Stimulated activated CD4-positive, alpha-beta T cell treated with anti-CD3 and anti-CD28 coated beads, Interleukin-4, amount 100 ng/mL, for 48 hours (primary cell): ENCODE data around the gene ANKRD33.

ENCODE experiments used
- DNase-seq, 2 donors: peaks; one replicate each; pipeline ENCODE4 v3.0.0-alpha.2; 2020; ENCODE audit warnings: low read depth in 2 of 2

The ANKRD33 gene

DNA sequence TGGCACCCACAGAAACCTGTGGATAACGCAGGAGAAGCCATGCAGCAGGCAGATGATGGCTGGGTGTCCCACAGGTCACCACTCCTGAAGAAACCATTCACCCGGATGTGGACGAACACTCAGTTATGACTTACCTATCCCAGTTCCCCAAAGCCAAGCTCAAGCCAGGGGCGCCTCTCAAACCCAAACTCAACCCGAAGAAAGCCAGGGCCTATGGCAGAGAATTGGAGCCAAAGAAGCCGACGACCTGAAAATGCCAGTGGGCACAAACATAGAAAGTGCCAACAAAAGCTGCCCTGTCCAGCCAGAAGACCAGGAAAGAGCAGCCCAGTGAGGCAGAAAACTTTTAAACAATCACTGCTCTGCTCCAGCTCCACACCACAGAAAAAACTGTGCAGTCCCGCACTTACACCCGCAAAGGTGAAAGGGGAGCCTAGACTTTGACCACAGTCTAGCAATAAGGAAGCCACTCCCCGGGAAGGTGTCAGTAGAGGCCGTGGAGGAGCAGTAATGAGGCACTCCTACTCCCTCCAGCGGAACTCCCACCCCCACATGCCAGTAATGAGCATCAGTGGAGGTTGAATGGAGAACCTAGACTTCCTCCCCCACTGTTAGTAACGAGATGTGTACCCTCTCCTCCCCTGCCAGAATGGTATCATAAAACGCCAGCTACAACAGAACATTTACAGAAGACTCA, 13.4 kb downstream of the ANKRD33 start:
- DNase-seq = no peak

DNA sequence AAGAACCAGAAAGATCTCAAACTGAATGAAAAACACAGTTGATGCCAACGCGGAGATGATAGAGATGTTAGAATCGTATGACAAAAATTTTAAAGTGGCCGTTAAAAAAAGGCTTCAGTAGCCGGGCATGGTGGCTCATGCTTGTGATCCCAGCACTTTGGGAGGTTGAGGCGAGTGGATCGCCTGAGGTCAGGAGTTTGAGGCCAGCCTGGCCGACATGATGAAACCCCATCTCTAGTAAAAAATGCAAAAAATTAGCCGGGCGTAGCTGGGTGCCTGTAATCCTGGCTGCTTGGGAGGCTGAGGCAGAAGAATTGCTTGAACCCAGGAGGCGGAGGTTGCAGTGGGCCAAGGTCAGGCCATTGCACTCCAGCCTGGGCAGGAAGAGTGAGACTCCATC, 14.0 kb downstream of the ANKRD33 start:
- DNase-seq = no peak

DNA sequence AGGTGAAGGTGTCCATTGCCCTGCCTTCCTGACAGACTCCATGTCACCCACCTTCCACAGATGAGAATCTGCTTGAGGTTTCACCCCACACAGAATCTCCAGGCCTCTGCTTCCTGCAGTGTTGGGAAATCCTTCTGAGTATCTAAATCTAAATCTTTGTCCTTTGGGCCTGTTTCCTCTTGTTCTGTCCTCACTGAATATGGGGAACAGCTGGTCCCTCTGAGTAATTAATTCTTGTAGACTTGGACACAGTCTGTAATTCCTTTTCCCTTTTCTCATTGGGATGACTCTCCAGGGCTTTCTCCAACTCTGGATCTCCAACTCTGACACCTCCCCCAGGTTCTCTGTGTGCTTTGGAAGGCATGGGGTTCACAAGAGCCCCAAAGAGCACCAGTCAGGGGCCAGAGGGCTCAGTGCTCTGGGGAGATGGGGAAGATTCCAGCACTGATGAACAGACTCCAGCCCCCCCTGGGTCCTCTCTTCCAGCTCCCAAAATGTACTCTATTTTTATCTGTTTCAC, 17.1 kb downstream of the ANKRD33 start:
- DNase-seq = no peak

DNA sequence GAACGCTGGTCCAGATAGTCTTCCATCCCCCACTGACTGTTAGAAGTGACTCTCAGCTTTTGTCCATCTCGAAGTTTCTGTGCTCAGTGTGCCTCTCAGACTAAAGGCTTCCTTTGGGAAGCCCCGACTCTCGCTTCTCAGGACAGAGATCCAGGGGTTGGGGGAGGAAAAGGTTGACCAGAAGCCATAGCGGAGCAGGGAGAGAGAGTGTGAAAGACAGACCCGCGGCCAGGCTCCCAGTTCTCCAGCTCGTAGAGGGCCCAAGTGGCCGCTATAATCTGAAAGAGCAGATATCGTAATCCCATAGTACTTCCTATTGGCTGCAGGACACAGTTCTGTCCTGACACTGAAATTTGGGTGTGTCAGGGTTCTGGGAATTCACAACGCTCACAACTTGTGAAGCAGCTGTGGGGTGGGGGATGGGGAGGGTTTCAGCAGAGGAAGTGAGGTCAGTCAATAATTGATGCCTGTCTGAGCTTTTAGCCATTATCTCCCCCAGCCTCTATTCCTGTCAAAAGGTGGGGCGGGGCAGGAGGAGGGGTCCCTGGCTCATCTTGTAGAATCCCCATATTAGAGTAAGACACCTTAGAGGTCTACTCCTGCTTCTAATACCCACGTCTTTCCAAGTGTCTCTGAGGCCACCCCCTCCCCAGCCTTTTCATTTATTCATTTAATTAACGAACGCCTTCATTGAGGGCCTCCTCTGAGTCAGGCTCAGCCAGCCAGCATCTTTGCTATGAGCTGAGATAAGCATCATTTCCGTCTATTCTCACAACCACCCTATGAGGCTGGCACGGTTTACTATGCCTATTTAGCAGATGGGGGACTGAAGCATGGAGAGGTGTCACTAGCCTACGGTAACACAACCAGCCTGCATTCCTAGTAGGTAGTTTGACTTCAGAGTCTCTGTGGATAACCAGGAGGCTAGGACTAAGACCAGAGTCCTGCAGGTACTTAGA, 17.8 kb downstream of the ANKRD33 start:
- DNase-seq = no peak

DNA sequence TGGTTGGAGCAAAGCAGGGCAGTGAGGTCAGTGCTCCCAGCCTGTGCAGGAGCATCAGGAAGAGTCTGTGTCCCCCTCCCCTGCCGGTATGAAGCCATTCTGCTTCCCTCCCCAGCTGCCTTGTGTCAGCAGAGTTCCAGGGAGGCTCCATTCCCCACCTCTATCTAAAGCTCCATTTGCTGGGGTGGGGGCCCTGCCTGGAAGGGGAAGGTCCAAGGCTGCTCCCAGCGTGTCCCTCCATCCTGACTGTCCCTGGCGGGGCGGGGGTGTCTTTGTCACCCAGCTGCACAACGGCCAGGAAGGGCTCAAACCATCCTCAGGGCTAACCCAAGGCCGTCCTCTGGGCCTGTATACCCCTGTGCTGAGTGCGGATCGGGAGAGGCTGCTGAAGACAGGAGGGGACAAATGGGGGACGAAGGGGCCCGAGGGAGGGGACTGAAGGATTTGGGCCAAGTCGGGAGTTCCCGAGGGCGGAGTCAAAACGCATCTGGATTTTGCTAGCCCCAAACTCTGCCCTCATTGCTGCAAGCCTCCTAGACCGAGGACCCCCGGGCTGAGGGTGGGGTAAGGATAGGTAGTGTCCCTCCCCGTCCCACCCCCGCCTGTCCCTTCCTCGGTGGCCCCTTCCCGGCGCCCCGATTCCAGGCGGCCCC, 18.7 kb downstream of the ANKRD33 start:
- no peak for DNase-seq

DNA sequence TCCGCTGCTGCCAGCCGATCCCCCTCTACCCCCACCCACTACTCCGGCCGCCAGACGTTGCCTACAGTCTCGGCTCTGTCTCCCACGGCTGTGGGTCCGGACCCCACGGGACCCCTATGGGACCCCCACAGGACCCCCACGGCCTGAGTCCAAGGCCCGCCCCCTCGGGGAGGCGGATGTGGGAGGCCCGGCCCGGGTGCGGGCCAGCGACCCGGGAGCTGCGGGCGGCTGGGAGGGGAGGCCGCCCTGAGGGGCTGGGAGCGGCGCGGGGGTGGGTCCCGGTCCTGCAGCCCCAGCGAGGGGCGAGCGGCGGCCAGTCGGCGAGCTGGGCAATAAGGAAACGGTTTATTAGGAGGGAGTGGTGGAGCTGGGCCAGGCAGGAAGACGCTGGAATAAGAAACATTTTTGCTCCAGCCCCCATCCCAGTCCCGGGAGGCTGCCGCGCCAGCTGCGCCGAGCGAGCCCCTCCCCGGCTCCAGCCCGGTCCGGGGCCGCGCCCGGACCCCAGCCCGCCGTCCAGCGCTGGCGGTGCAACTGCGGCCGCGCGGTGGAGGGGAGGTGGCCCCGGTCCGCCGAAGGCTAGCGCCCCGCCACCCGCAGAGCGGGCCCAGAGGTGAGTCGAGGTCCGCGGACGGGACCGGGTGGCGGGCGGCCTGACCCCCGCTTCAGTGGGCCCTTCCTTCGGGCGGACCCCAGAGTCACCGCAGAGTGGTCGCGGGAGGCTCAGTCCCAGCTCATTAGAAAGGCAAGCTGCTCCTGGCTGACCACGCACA, 19.4 kb downstream of the ANKRD33 start, which contains the start of gene ACVRL1:
ACVRL1 (plus strand) TSS at position 422 of the 773 bp plus-strand sequence. CDS start 4,971 bp downstream, outside the sequence.
- DNase-seq = no peak

DNA sequence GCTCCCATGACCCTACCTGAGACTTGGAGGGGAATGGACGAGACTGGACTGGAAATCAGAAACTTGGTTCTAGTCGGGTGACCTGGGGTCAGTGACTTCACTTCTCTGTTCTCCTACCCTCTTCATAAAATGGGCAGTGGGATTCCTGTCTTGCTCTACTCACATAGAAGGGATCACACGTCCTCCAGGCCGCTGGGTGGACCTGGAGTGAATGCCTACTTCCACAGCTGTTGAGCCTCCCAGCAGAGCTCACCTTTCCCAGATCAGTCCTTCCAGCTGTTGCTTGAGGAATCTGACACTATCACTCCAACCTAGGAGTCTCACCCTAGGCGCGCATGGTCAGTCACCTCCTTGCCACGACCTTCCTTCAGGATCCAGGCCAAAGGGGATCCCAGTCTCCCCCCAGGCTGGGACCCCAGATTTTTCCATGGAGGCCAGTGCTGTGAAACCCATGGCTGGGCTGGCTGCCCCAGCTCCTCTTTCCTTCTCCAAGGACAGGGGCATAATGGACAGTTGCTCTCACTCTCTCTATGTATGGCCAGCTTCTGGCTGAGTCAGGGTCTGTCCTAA, 20.0 kb downstream of the ANKRD33 start:
- DNase-seq = no peak

DNA sequence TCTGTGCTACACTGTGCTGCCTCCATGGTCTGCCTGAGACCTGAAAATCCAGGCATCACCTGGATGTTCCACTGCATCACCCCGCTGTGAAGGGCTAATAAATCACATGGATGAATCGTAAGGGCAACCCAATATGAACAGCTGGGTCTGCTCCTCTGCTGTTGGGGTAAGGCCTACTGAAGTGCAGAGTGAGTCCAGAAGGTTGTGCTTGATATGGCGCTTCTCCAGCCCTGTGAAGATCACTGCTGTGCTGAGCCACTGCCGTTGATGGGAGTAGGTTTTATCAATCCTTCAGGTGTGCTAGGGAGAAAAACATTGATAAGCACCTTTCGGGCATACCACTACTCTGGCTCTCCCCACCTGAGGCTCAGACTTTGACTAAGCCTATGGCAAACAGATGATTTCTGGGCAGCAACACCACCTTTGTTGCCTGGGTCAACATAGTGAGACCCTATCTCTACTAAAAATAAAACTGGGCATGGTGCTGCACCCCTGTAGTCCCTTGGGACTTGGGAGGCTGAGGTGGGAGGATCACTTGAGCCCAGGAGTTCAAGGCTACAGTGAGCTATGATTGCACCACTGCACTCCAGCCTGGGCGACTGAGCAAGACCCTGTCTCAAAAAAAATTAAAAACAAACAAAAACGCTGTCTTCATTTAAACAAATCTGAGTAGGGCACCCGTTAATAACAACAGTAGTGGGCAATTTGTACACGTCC, 21.1 kb downstream of the ANKRD33 start:
- no peak for DNase-seq

DNA sequence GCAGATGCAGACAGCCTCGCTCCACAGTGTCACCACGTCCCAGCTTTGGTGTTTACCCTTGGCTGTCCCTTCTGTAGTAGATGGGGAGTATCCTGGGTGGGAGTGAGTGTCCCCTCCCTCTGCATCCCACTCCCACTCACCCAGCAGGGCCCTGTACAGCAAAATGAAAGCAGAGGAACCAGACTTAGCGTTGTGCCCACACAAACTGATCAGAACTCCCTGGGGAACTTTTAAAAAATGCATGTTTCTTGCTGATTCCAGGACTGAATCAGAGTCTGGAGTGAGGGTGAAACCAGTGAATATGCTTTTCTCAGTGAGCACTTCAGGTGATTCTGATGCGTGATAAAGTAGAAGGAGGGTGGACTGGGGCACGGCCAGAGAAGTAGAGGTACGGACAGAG, 22.3 kb downstream of the ANKRD33 start:
- DNase-seq = no peak

DNA sequence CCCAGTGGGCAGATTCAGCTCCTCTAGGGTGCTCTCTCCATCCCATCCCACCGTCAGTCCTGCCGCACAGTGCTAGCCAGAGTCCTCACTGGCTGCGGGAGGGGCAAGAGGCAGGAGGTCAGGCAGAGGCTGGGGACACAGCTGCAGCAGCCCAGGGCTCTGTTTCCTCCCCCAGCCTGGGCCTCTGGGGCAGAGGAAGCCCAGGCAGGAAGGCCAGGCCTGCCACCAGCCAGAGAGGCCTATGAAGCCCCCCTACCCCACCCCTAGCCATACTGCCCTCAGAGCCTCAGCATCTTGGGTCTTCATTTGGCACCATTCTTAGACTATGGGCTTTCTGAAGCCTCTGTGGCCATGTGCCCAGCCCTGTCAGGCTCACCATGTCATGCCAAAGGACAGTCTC, 22.8 kb downstream of the ANKRD33 start:
- DNase-seq = no peak

DNA sequence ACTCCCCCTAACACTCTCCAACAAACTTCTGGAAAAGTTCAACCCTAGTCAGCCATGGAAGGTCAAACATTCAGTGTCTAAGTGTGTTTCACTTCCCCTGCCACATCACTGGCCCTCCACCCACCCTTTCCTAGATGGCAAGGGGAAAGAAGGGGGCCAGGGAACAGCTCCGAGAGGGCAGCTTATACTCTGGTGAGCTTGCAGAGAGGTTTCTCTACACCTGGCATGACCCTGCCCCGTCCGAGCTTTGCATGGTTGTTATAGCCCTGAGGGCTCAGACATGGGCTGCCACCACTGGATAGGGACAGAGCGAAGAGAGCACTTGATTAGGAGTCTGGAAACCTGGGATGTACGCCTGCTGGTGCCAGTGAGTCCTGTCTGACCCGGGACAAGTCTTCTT, 23.4 kb downstream of the ANKRD33 start:
- DNase-seq = no peak

DNA sequence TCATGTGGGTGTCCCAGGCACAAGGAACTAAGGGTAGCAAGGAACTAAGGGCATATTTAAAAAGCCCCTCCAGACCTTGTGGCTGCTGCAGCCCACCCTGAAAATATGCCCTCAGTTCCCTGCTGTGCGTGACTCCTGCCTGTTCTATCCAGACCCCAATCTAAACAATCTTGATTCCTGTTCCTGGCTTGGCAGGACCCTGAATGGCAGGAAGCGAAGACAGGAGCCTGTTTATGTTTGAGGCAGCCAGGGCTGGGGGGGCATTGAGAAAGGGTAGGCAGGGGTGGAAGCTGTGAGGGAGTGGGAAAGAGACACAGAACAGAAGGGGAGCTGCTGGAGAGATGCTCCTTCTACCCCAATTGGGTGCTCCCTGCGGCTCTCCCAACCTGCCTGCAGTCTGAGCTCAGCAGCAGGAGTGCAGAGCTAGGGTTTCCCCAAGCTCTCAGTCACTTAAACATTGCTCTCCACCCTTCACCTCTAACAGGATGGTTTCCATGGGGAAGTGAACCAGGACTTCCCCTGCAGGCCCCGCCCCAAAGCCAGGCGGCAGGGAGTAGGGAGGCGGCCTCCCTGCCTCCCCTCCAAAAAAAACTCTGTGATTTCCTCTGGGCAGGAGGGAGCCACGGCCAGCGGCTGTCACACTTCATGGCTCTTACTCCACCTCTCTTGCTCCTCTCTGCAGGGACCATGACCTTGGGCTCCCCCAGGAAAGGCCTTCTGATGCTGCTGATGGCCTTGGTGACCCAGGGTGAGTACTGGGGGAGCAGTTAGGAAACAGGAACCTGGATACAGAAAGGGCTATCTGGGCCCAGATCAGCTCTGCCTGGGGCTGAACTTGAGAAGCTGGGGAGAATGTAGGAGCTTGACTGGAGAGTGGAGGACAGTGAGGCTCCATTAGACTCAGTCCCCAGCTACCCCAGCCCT, 24.1 kb downstream of the ANKRD33 start:
- DNase-seq = no peak

DNA sequence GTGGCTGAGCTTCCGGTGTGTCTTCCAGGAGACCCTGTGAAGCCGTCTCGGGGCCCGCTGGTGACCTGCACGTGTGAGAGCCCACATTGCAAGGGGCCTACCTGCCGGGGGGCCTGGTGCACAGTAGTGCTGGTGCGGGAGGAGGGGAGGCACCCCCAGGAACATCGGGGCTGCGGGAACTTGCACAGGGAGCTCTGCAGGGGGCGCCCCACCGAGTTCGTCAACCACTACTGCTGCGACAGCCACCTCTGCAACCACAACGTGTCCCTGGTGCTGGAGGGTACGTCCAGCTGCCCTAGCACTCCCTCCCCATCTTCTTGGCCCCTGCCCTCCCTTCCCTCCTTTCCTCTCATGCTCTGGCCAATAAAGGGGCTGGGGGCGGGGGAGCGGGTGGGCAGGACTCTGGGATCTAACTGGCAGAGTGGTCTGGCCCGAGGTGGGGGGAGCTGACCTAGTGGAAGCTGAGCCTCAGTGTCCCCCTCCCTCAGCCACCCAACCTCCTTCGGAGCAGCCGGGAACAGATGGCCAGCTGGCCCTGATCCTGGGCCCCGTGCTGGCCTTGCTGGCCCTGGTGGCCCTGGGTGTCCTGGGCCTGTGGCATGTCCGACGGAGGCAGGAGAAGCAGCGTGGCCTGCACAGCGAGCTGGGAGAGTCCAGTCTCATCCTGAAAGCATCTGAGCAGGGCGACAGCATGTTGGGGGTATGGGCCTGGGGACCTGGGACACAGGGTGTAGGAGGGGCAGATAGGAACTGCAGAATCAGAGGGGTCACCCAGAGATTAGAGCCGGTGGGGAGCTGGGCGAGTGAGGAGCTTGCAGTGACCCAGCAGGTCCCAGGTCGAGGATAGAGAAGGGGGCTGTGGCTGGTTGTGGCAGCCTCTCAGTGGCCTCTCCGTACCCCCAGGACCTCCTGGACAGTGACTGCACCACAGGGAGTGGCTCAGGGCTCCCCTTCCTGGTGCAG, 25.4 kb downstream of the ANKRD33 start:
- DNase-seq = no peak

DNA sequence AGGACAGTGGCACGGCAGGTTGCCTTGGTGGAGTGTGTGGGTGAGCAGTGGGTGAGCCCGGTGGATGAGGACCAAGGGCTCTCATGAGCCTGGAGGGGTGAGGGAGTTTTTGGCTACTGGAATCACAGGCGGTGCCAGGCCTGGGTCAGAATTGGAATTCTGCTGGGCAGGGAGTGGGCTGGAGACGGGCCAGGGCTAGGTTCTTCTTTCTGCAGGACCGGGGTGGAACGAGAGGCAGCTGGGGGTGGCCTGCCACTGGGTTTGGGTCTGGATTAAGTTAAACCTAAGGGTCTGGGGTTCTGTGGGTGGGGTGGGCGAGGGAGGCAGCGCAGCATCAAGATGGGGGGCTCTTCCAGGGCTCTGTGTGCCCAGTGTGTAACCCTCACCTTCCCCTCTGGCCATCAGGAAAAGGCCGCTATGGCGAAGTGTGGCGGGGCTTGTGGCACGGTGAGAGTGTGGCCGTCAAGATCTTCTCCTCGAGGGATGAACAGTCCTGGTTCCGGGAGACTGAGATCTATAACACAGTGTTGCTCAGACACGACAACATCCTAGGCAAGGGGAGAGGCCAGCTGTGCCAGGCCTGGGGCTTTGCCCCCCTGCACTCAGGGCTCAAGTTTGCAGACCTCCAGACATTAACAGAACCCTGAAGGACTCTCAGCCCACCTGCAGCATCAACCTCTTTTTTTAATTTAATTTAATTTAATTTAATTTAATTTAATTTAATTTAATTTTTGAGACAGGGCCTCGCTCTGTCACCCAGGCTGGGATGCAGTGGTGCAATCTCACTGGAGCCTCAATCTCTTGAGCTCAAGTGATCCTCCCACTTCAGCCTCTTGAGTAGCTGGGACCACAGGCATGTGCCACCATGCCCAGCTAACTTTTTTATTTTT, 26.4 kb downstream of the ANKRD33 start:
- DNase-seq = no peak

DNA sequence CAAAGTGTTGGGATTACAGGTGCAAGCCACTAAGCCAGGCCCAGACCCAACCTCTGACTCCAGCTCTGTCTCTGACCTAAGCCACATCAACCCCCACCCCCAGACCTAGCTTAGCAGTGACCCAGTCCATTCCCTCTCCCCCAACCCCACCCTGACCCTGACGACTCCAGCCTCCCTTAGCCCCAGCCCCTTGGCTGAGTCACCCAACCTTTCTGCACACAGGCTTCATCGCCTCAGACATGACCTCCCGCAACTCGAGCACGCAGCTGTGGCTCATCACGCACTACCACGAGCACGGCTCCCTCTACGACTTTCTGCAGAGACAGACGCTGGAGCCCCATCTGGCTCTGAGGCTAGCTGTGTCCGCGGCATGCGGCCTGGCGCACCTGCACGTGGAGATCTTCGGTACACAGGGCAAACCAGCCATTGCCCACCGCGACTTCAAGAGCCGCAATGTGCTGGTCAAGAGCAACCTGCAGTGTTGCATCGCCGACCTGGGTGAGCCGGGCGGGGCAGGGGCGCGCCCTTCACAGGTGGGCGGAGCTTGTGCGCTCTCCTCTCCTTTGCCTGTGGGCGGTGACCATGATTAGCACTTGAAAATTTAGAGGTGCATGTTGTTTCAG, 27.2 kb downstream of the ANKRD33 start:
- DNase-seq = no peak

DNA sequence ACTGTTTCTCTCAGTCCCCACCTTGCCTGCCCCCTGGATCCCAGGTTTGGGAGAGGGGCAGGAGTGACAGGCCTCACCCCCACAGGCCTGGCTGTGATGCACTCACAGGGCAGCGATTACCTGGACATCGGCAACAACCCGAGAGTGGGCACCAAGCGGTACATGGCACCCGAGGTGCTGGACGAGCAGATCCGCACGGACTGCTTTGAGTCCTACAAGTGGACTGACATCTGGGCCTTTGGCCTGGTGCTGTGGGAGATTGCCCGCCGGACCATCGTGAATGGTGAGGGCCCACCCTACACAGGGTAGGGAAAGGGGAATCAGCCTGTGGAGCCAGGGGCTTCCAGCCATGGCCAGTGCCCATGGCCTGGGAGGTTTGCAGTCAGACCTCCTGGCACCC, 28.0 kb downstream of the ANKRD33 start:
- DNase-seq = no peak
